Liver (tissue), 3 donors: ENCODE measurements around the gene ETFA.

Experiments
- ATF3 ChIP-seq: IDR thresholded peaks from 2 replicates; pipeline ENCODE4 v1.6.1; 2016; ENCODE audit warnings: antibody characterized with exemption
- EGR1 ChIP-seq, 2 donors: IDR thresholded peaks; 2 replicates each; pipeline ENCODE4 v1.6.1; 2016 to 2018; ENCODE audit warnings: antibody characterized with exemption in 2 of 2, low read depth in 2 of 2
- GABPA ChIP-seq, 2 donors: IDR thresholded peaks in 1 of 2; conservative IDR thresholded peaks in 1 of 2; 2 replicates each; pipeline ENCODE4 v1.6.1; 2016; ENCODE audit warnings: antibody characterized with exemption in 2 of 2, mild to moderate bottlenecking in 1 of 2, moderate library complexity in 1 of 2
- JUND ChIP-seq, 2 donors: IDR thresholded peaks; 2 replicates each; pipeline ENCODE4 v1.6.1; 2016; ENCODE audit warnings: antibody characterized with exemption in 2 of 2
- MAX ChIP-seq: IDR thresholded peaks from 2 replicates; pipeline ENCODE4 v1.6.1; 2016; ENCODE audit warnings: antibody characterized with exemption
- RAD21 ChIP-seq, 2 donors: IDR thresholded peaks; 2 replicates each; pipeline ENCODE4 v1.6.1; 2016; ENCODE audit warnings: antibody characterized with exemption in 2 of 2, mild to moderate bottlenecking in 2 of 2
- RXRA ChIP-seq, 2 donors: IDR thresholded peaks; 2 replicates each; pipeline ENCODE4 v1.6.1; 2017 to 2018; ENCODE audit warnings: antibody characterized with exemption in 2 of 2, mild to moderate bottlenecking in 1 of 2
- TAF1 ChIP-seq: conservative IDR thresholded peaks from 2 replicates; pipeline ENCODE4 v1.6.1; 2016; ENCODE audit warnings: antibody characterized with exemption, mild to moderate bottlenecking
- YY1 ChIP-seq: IDR thresholded peaks from 2 replicates; pipeline ENCODE4 v1.6.1; 2016; ENCODE audit warnings: antibody characterized with exemption, mild to moderate bottlenecking
- TF ChIP-seq, protein P1 (sequence below): fragments of 150-350 bp; IDR thresholded peaks from 2 replicates; pipeline ENCODE4 v1.5.1; 2017; ENCODE audit warnings: improper control_type of control experiment, low read depth, low read length; ENCODE audit not compliant: missing input control
- TF ChIP-seq, protein P2 (sequence below): IDR thresholded peaks from 2 replicates; pipeline ENCODE4 v1.6.1; 2016; ENCODE audit warnings: antibody characterized with exemption, mild to moderate bottlenecking
- donor health status: healthy.
- donor health status: healthy.

GRCh38 chr15:76201536-76202255 lies 109.6 kb downstream of the ETFA start:
- TF ChIP-seq, protein P1, sequence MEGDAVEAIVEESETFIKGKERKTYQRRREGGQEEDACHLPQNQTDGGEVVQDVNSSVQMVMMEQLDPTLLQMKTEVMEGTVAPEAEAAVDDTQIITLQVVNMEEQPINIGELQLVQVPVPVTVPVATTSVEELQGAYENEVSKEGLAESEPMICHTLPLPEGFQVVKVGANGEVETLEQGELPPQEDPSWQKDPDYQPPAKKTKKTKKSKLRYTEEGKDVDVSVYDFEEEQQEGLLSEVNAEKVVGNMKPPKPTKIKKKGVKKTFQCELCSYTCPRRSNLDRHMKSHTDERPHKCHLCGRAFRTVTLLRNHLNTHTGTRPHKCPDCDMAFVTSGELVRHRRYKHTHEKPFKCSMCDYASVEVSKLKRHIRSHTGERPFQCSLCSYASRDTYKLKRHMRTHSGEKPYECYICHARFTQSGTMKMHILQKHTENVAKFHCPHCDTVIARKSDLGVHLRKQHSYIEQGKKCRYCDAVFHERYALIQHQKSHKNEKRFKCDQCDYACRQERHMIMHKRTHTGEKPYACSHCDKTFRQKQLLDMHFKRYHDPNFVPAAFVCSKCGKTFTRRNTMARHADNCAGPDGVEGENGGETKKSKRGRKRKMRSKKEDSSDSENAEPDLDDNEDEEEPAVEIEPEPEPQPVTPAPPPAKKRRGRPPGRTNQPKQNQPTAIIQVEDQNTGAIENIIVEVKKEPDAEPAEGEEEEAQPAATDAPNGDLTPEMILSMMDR, result no peak
- no peak for TF ChIP-seq RAD21 (IDR thresholded peaks at IDR 0.05)
- TF ChIP-seq GABPA (IDR thresholded peaks at IDR 0.05 in 1 of 2, conservative IDR thresholded peaks at IDR 0.05 in 1 of 2), result no peak
- TF ChIP-seq JUND (IDR thresholded peaks at IDR 0.05), result no peak
- TF ChIP-seq, protein P2, sequence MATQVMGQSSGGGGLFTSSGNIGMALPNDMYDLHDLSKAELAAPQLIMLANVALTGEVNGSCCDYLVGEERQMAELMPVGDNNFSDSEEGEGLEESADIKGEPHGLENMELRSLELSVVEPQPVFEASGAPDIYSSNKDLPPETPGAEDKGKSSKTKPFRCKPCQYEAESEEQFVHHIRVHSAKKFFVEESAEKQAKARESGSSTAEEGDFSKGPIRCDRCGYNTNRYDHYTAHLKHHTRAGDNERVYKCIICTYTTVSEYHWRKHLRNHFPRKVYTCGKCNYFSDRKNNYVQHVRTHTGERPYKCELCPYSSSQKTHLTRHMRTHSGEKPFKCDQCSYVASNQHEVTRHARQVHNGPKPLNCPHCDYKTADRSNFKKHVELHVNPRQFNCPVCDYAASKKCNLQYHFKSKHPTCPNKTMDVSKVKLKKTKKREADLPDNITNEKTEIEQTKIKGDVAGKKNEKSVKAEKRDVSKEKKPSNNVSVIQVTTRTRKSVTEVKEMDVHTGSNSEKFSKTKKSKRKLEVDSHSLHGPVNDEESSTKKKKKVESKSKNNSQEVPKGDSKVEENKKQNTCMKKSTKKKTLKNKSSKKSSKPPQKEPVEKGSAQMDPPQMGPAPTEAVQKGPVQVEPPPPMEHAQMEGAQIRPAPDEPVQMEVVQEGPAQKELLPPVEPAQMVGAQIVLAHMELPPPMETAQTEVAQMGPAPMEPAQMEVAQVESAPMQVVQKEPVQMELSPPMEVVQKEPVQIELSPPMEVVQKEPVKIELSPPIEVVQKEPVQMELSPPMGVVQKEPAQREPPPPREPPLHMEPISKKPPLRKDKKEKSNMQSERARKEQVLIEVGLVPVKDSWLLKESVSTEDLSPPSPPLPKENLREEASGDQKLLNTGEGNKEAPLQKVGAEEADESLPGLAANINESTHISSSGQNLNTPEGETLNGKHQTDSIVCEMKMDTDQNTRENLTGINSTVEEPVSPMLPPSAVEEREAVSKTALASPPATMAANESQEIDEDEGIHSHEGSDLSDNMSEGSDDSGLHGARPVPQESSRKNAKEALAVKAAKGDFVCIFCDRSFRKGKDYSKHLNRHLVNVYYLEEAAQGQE, result no peak
- no peak for TF ChIP-seq TAF1
- TF ChIP-seq ATF3, result no peak
- no peak for TF ChIP-seq YY1
- TF ChIP-seq RXRA (IDR thresholded peaks at IDR 0.05), result no peak
- no peak for TF ChIP-seq MAX
- no peak for TF ChIP-seq EGR1 (IDR thresholded peaks at IDR 0.05; ENCODE audit: low read depth in 2 of 2)
